A549 (cell line): Measurements from ENCODE around the gene IL36B. TPM values are rescaled to one million over a fixed set of nuclear protein-coding genes. Genes with fewer than 3 reads are reported as not detected.

Source experiments
- ATAC-seq, 2 experiments: fragments of 200-7000 bp in 1 of 2; fragments of >200 bp in 1 of 2; cut with Nextera tagmentation in 1 of 2; cut with Tn5 transposase in 1 of 2; 3 replicates each; pipeline versions ENCODE4 v1.8.0 to v1.9.1; 2018 to 2020; ENCODE audit warnings: mild to moderate bottlenecking in 1 of 2, moderate library complexity in 1 of 2
- CTCF ChIA-PET: fragments of 300-600 bp; sonication (Branson Sonifier 250); formaldehyde crosslinking; extraction: SDS; loops from one replicate; lab custom pipeline; 2021; ENCODE audit warnings: antibody characterized with exemption, inconsistent platforms; lab: Yijun Ruan, JAX
- POLR2A ChIA-PET: fragments of 350-600 bp; formaldehyde crosslinking; extraction: SDS; loops from one replicate; lab custom pipeline; 2021; ENCODE audit warnings: antibody characterized with exemption, inconsistent platforms; lab: Yijun Ruan, JAX
- DNase-seq, 2 experiments: peaks; one replicate each; pipeline versions ENCODE4 v3.0.0 to v3.0.0-alpha.2; 2011 to 2016; ENCODE audit warnings: low read depth in 1 of 2, low spot score in 1 of 2
- FAIRE-seq: peaks from 2 replicates; lab custom pipeline; 2011; peaks lifted over from hg19 to GRCh38; lab: Jason Lieb, UNC
- H3K27ac ChIP-seq, 2 experiments: fragments of >200 bp; sonication (Bioruptor Twin); formaldehyde crosslinking; 3 replicates each; pipeline ENCODE4 v1.5.1; 2016 to 2017
- H3K4me1 ChIP-seq: fragments of >200 bp; sonication (Bioruptor Twin); formaldehyde crosslinking; 3 replicates; pipeline ENCODE4 v1.6.1; 2016
- H3K4me2 ChIP-seq: fragments of >200 bp; sonication (Bioruptor Twin); formaldehyde crosslinking; 3 replicates; pipeline ENCODE4 v1.6.1; 2016
- H3K4me3 ChIP-seq: fragments of >200 bp; sonication (Bioruptor Twin); formaldehyde crosslinking; 3 replicates; pipeline ENCODE4 v1.5.1; 2016
- H3K9me3 ChIP-seq: fragments of >200 bp; sonication (Bioruptor Twin); formaldehyde crosslinking; 3 replicates; pipeline ENCODE4 v1.6.1; 2016
- CEBPB ChIP-seq, 2 experiments: fragments of >200 bp in 1 of 2; sonication (Bioruptor Twin) in 1 of 2; formaldehyde crosslinking in 1 of 2; IDR thresholded peaks; 2 replicates each; pipeline ENCODE4 v1.6.1; 2012 to 2016
- CHD2 ChIP-seq: fragments of 150-350 bp; IDR thresholded peaks from 2 replicates; pipeline ENCODE4 v1.6.1; 2014; ENCODE audit warnings: low read length; ENCODE audit not compliant: partially characterized antibody
- CHD4 ChIP-seq: fragments of 200-600 bp; sonication (generic); IDR thresholded peaks from 2 replicates; pipeline ENCODE4 v1.6.1; 2016; ENCODE audit warnings: antibody characterized with exemption, mild to moderate bottlenecking, borderline replicate concordance
- EHMT2 ChIP-seq: fragments of 200-600 bp; sonication (generic); IDR thresholded peaks from 2 replicates; pipeline ENCODE4 v1.6.1; 2016; ENCODE audit warnings: antibody characterized with exemption, low read depth, mild to moderate bottlenecking, moderate library complexity
- HEYL ChIP-seq: fragments of 250-450 bp; sonication (Bioruptor Pico); IDR thresholded peaks from 2 replicates; pipeline ENCODE4 v1.8.0; 2021; ENCODE audit warnings: mild to moderate bottlenecking, moderate library complexity
- HOXA7 ChIP-seq: fragments of 250-450 bp; sonication (Bioruptor Pico); IDR thresholded peaks from 2 replicates; pipeline ENCODE4 v1.5.0; 2020; ENCODE audit warnings: mild to moderate bottlenecking, moderate library complexity
- HOXB13 ChIP-seq: fragments of 250-450 bp; sonication (Bioruptor Pico); IDR thresholded peaks from 2 replicates; pipeline ENCODE4 v1.5.0; 2020; ENCODE audit warnings: low read depth, mild to moderate bottlenecking, moderate library complexity
- JUNB ChIP-seq: fragments of >200 bp; sonication (Bioruptor Twin); formaldehyde crosslinking; IDR thresholded peaks from 2 replicates; pipeline ENCODE4 v1.6.1; 2016
- KDM5A ChIP-seq: fragments of 200-600 bp; sonication (generic); IDR thresholded peaks from 2 replicates; pipeline ENCODE4 v1.6.1; 2016; ENCODE audit warnings: antibody characterized with exemption, mild to moderate bottlenecking
- MAZ ChIP-seq: fragments of 150-350 bp; IDR thresholded peaks from 2 replicates; pipeline ENCODE4 v1.6.1; 2014; ENCODE audit warnings: antibody characterized with exemption, low read depth, low read length, borderline replicate concordance
- NFE2L2 ChIP-seq: fragments of 150-350 bp; conservative IDR thresholded peaks from 2 replicates; pipeline ENCODE4 v1.6.1; 2014; ENCODE audit warnings: low read length
- POLR2A ChIP-seq: IDR thresholded peaks from 2 replicates; pipeline ENCODE4 v1.6.1; 2012; ENCODE audit warnings: mild to moderate bottlenecking, low read length
- RCOR1 ChIP-seq: fragments of 150-350 bp; IDR thresholded peaks from 2 replicates; pipeline ENCODE4 v1.6.1; 2014; ENCODE audit warnings: antibody characterized with exemption, low read length, low read depth
- RNF2 ChIP-seq: fragments of 200-600 bp; sonication (generic); IDR thresholded peaks from 2 replicates; pipeline ENCODE4 v1.6.1; 2016; ENCODE audit warnings: low read depth, mild to moderate bottlenecking, antibody characterized with exemption, moderate library complexity, borderline replicate concordance
- ZC3H11A ChIP-seq: fragments of 450-650 bp; IDR thresholded peaks from 2 replicates; pipeline ENCODE4 v1.6.1; 2014; ENCODE audit warnings: antibody characterized with exemption, mild to moderate bottlenecking
- ZFP36 ChIP-seq: fragments of 450-650 bp; IDR thresholded peaks from 2 replicates; pipeline ENCODE4 v1.6.1; 2014; ENCODE audit warnings: borderline replicate concordance; ENCODE audit not compliant: partially characterized antibody
- ZNF302 ChIP-seq: fragments of 250-450 bp; sonication (Bioruptor Pico); IDR thresholded peaks from 2 replicates; pipeline ENCODE4 v1.9.0; 2021; ENCODE audit warnings: inconsistent platforms, mild to moderate bottlenecking, moderate library complexity
- WGBS: methylation state at CpG from one replicate; pipeline ENCODE4 v1.1.6; 2017; ENCODE audit errors: missing lambda C conversion rate; 5-methylcytosine and 5-hydroxymethylcytosine counted together
- polyA plus RNA-seq, 4 experiments: library from polyadenylated mRNA; depleted of rRNA in 3 of 4; stranded (reverse); fragments of >200 nt; fragmentation: RNase III in 1 of 4; extraction: RNeasy Plus Mini Kit Qiagen cat#74134 plus additional on column Dnase treatment in 1 of 4; gene quantifications; 2 replicates in 3 of 4; 3 replicates in 1 of 4; pipeline ENCODE4 v1.2.3, GENCODE V29; 2011 to 2017
- TF ChIP-seq, protein P1 (sequence below): fragments of >200 bp; sonication (Bioruptor Twin); formaldehyde crosslinking; IDR thresholded peaks from 2 replicates; pipeline ENCODE4 v1.6.1; 2016
- TF ChIP-seq, protein P2 (sequence below): fragments of >200 bp; sonication (Bioruptor Twin); formaldehyde crosslinking; IDR thresholded peaks from 3 replicates; pipeline ENCODE4 v1.6.1; 2016
- TF ChIP-seq, protein P3 (sequence below): fragments of >200 bp; sonication (Bioruptor Twin); formaldehyde crosslinking; IDR thresholded peaks from 3 replicates; pipeline ENCODE4 v1.5.1; 2016
- TF ChIP-seq, protein P4 (sequence below): fragments of 450-650 bp; IDR thresholded peaks from 2 replicates; pipeline ENCODE4 v1.6.1; 2014; ENCODE audit warnings: antibody characterized with exemption
- TF ChIP-seq, protein P5 (sequence below): fragments of 200-600 bp; sonication (generic); IDR thresholded peaks from 2 replicates; pipeline ENCODE4 v1.6.1; 2016; ENCODE audit warnings: antibody characterized with exemption, mild to moderate bottlenecking, moderate library complexity

IL36B gene
- polyA plus RNA-seq, 2 of the 4 experiments (the other 2 are of a cell fraction), result not detected

DNA sequence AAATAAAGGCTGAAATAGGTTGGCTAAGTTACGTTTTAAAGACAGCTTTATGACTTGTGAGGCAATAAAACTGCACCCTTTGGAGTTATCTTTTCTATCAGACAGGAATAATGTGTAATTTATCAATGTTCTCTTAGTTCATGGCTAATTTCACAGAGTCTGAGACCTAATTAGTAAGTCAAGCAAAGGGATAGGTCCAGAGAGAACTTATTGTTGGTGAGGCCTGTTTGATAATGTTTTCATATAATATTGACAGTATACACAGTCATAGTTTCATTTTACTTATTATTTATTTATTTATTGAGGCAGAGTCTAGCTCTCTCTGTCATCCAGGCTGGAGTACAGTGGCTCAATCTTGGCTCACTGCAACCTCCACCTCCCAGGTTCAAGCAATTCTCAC, 4.5 kb upstream of the IL36B start (continued):
- TF ChIP-seq EHMT2, result no peak
- TF ChIP-seq, protein P1, sequence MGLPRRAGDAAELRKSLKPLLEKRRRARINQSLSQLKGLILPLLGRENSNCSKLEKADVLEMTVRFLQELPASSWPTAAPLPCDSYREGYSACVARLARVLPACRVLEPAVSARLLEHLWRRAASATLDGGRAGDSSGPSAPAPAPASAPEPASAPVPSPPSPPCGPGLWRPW, result no peak

DNA sequence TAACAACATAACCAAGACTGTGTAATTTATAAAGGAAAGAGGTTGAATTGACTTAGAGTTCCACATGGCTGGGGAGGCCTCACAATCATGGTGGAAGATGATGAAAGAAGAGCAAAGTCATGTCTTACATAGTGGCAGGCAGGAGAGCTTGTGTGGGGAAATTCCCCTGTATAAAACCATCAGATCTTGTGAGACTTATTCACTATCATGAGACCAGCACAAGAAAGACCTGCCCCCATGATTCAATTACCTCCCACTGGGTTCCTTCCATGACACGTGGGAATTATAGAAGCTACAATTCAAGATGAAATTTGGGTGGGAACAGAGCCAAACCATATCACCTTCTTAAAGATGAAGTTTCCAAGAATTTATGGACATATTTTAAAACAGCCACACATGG, 3.9 kb upstream of the IL36B start:
- Histone ChIP-seq H3K27ac (no peak overlapping the region), H3K9me3 (peaks cover 22% of the 10 kb centered on the region), H3K4me1 (no peaks in the 10 kb centered on the region), H3K4me3 (no peak overlapping the region), H3K4me2 (no peak overlapping the region)
- FAIRE-seq, result no peak
- no peak for DNase-seq
- POLR2A ChIA-PET, result no interaction called here
- 6% methylated on average over 1 of the region's 1 CpG for WGBS
- no peak for ATAC-seq
- CTCF ChIA-PET, result interaction anchor here (1.2 kb wide), 1 partner anchor 24 kb away, joined by 3 read pairs; no protein-coding TSS in a partner anchor
- TF ChIP-seq EHMT2 (no peak), KDM5A (no peak), RCOR1 (no peak), ZNF302 (CRISPR knock-in tag) (no peak), NFE2L2 (no peak), HOXB13 (CRISPR knock-in tag) (no peak)

DNA sequence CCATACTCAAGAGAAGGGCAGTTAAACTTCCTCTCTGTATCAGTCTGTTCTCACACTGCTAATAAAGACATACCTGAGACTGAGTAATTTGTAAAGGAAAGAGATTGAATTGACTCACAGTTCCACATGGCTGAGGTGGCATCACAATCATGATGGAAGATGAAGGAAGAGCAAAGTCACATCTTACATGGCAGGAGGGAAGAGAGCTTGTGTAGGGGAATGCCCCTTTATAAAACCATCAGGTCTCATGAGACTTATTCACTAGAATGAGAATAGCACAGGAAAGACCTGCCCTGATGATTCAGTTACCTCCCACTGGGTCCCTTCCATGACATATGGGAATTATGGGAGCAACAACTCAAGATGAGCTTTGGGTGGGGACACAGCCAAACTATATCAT, 1.4 kb upstream of the IL36B start:
- FAIRE-seq (no peak), DNase-seq (no peak)
- POLR2A ChIA-PET, result no interaction called here

More for the DNA sequence above, 1.4 kb upstream of the IL36B start:
- Histone ChIP-seq H3K4me3 (no peak overlapping the region), H3K4me1 (no peaks in the 10 kb centered on the region), H3K9me3 (peaks cover 22% of the 10 kb centered on the region), H3K27ac (no peak overlapping the region), H3K4me2 (no peak overlapping the region)
- TF ChIP-seq POLR2A (no peak), RNF2 (no peak), CEBPB (IDR thresholded peaks at IDR 0.05) (no peak), RCOR1 (no peak), CHD4 (no peak), ZC3H11A (no peak), MAZ (no peak), JUNB (no peak), KDM5A (no peak), HEYL (no peak), ZFP36 (no peak), HOXA7 (CRISPR knock-in tag) (no peak), CHD2 (no peak)
- TF ChIP-seq, protein P2, sequence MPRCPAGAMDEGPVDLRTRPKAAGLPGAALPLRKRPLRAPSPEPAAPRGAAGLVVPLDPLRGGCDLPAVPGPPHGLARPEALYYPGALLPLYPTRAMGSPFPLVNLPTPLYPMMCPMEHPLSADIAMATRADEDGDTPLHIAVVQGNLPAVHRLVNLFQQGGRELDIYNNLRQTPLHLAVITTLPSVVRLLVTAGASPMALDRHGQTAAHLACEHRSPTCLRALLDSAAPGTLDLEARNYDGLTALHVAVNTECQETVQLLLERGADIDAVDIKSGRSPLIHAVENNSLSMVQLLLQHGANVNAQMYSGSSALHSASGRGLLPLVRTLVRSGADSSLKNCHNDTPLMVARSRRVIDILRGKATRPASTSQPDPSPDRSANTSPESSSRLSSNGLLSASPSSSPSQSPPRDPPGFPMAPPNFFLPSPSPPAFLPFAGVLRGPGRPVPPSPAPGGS, result no peak
- TF ChIP-seq, protein P3, sequence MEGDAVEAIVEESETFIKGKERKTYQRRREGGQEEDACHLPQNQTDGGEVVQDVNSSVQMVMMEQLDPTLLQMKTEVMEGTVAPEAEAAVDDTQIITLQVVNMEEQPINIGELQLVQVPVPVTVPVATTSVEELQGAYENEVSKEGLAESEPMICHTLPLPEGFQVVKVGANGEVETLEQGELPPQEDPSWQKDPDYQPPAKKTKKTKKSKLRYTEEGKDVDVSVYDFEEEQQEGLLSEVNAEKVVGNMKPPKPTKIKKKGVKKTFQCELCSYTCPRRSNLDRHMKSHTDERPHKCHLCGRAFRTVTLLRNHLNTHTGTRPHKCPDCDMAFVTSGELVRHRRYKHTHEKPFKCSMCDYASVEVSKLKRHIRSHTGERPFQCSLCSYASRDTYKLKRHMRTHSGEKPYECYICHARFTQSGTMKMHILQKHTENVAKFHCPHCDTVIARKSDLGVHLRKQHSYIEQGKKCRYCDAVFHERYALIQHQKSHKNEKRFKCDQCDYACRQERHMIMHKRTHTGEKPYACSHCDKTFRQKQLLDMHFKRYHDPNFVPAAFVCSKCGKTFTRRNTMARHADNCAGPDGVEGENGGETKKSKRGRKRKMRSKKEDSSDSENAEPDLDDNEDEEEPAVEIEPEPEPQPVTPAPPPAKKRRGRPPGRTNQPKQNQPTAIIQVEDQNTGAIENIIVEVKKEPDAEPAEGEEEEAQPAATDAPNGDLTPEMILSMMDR, result no peak
- TF ChIP-seq, protein P4, sequence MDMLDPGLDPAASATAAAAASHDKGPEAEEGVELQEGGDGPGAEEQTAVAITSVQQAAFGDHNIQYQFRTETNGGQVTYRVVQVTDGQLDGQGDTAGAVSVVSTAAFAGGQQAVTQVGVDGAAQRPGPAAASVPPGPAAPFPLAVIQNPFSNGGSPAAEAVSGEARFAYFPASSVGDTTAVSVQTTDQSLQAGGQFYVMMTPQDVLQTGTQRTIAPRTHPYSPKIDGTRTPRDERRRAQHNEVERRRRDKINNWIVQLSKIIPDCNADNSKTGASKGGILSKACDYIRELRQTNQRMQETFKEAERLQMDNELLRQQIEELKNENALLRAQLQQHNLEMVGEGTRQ, result no peak
- TF ChIP-seq, protein P5, sequence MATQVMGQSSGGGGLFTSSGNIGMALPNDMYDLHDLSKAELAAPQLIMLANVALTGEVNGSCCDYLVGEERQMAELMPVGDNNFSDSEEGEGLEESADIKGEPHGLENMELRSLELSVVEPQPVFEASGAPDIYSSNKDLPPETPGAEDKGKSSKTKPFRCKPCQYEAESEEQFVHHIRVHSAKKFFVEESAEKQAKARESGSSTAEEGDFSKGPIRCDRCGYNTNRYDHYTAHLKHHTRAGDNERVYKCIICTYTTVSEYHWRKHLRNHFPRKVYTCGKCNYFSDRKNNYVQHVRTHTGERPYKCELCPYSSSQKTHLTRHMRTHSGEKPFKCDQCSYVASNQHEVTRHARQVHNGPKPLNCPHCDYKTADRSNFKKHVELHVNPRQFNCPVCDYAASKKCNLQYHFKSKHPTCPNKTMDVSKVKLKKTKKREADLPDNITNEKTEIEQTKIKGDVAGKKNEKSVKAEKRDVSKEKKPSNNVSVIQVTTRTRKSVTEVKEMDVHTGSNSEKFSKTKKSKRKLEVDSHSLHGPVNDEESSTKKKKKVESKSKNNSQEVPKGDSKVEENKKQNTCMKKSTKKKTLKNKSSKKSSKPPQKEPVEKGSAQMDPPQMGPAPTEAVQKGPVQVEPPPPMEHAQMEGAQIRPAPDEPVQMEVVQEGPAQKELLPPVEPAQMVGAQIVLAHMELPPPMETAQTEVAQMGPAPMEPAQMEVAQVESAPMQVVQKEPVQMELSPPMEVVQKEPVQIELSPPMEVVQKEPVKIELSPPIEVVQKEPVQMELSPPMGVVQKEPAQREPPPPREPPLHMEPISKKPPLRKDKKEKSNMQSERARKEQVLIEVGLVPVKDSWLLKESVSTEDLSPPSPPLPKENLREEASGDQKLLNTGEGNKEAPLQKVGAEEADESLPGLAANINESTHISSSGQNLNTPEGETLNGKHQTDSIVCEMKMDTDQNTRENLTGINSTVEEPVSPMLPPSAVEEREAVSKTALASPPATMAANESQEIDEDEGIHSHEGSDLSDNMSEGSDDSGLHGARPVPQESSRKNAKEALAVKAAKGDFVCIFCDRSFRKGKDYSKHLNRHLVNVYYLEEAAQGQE, result no peak
- ATAC-seq, result no peak
- CTCF ChIA-PET, result no interaction called here
